HCT116 (cell line): ENCODE measurements around the gene RASGRF2. TPM values are rescaled to one million over a fixed set of nuclear protein-coding genes. Genes with fewer than 3 reads are reported as not detected.

Experiments
- ATAC-seq: fragments of 200-7000 bp; cut with Tn5 transposase; 2 replicates; pipeline ENCODE4 v1.9.1; 2020; ENCODE audit warnings: mild to moderate bottlenecking, moderate library complexity
- BruUV-seq: library from RNA; stranded (reverse); fragments of 400-500 nt; replicated peaks from 2 replicates; lab custom pipeline; 2021; lab: Mats Ljungman, UMichigan
- CTCF ChIA-PET: fragments of 300-600 bp; sonication (Branson Sonifier 250); formaldehyde crosslinking; loops from one replicate; lab custom pipeline; 2021; ENCODE audit warnings: antibody characterized with exemption; lab: Charles Lee
- POLR2A ChIA-PET: fragments of 300-600, 350-600 bp; sonication (Branson Sonifier 250); formaldehyde crosslinking; loops from one replicate; lab custom pipeline; 2021; ENCODE audit warnings: antibody characterized with exemption; lab: Charles Lee
- RAD21 ChIA-PET, 2 experiments: fragments of 300-600 bp; sonication (Branson Sonifier 250); formaldehyde crosslinking; loops; one replicate each; lab custom pipeline; 2023; ENCODE audit warnings: low total read pairs in 2 of 2; ENCODE audit not compliant: uncharacterized antibody in 2 of 2, unreplicated experiment in 2 of 2, low non-redundant PET in 1 of 2; lab: Charles Lee
- DNase-seq: peaks from one replicate; pipeline ENCODE4 v3.0.0-alpha.2; 2010; ENCODE audit warnings: low read depth, low spot score
- H2AFZ ChIP-seq: fragments of 200-600 bp; shearing (Covaris generic), sonication (generic); 2 replicates; pipeline ENCODE4 v1.6.1; 2017; ENCODE audit warnings: low read depth, mixed run types, mixed read lengths, antibody characterized with exemption, low read length; ENCODE audit not compliant: poor library complexity, severe bottlenecking
- H3K27ac ChIP-seq: 2 replicates; pipeline ENCODE4 v1.5.1; 2012; ENCODE audit warnings: low read depth, low read length
- H3K27me3 ChIP-seq: fragments of 200-600 bp; sonication (generic); 2 replicates; pipeline ENCODE4 v1.6.1; 2016; ENCODE audit warnings: mixed run types, low read length, mixed read lengths; ENCODE audit not compliant: insufficient read depth
- H3K36me3 ChIP-seq, 2 experiments: fragments of 200-500 bp in 1 of 2; fragments of 200-600 bp in 1 of 2; sonication (Bioruptor generic) in 1 of 2; sonication (generic) in 1 of 2; 2 replicates each; pipeline versions ENCODE4 v1.5.1 to v1.6.1; 2014 to 2016; ENCODE audit warnings: low read length in 2 of 2, inconsistent platforms in 1 of 2, mixed read lengths in 1 of 2, mixed run types in 1 of 2; ENCODE audit not compliant: insufficient read depth in 2 of 2, control insufficient read depth in 1 of 2
- H3K4me1 ChIP-seq, 2 experiments: fragments of 200-600 bp in 1 of 2; sonication (generic) in 1 of 2; 2 replicates each; pipeline versions ENCODE4 v1.5.1 to v1.6.1; 2012 to 2017; ENCODE audit warnings: low read length in 2 of 2, inconsistent platforms in 1 of 2, mild to moderate bottlenecking in 1 of 2, mixed read lengths in 1 of 2, mixed run types in 1 of 2, moderate library complexity in 1 of 2; ENCODE audit not compliant: insufficient read depth in 2 of 2, control insufficient read depth in 1 of 2
- H3K4me2 ChIP-seq: fragments of 200-600 bp; sonication (generic); 2 replicates; pipeline ENCODE4 v1.6.1; 2017; ENCODE audit warnings: mixed run types, low read length, mixed read lengths
- H3K4me3 ChIP-seq, 2 experiments: fragments of 200-600 bp in 1 of 2; sonication (generic) in 1 of 2; replicated peaks in 1 of 2; 2 replicates each; pipeline ENCODE4 v1.5.1; 2011 to 2016; ENCODE audit warnings: low read length in 2 of 2, control low read depth in 1 of 2, low read depth in 1 of 2, mild to moderate bottlenecking in 1 of 2, mixed read lengths in 1 of 2, mixed run types in 1 of 2
- H3K79me2 ChIP-seq: fragments of 200-600 bp; sonication (generic); 2 replicates; pipeline ENCODE4 v1.6.1; 2017; ENCODE audit warnings: mild to moderate bottlenecking, mixed run types, low read length, moderate library complexity, mixed read lengths; ENCODE audit not compliant: insufficient read depth
- H3K9ac ChIP-seq: fragments of 200-600 bp; sonication (generic); 2 replicates; pipeline ENCODE4 v1.6.1; 2016; ENCODE audit warnings: low read length, mixed read lengths
- H3K9me2 ChIP-seq: fragments of 200-600 bp; sonication (generic), shearing (Covaris generic); 2 replicates; pipeline ENCODE4 v1.6.1; 2017; ENCODE audit warnings: mixed run types, mild to moderate bottlenecking, moderate library complexity; ENCODE audit not compliant: insufficient read depth
- H3K9me3 ChIP-seq, 2 experiments: fragments of 200-500 bp in 1 of 2; fragments of 200-600 bp in 1 of 2; sonication (Bioruptor generic) in 1 of 2; sonication (generic) in 1 of 2; 2 replicates each; pipeline ENCODE4 v1.6.1; 2014 to 2017; ENCODE audit warnings: low read length in 2 of 2, mixed read lengths in 2 of 2, inconsistent platforms in 1 of 2, low read depth in 1 of 2, mild to moderate bottlenecking in 1 of 2, mixed run types in 1 of 2, moderate library complexity in 1 of 2; ENCODE audit not compliant: control insufficient read depth in 1 of 2, insufficient read depth in 1 of 2
- H4K20me1 ChIP-seq: fragments of 200-600 bp; sonication (generic), shearing (Covaris generic); 2 replicates; pipeline ENCODE4 v1.6.1; 2017; ENCODE audit warnings: mixed run types, mild to moderate bottlenecking, moderate library complexity; ENCODE audit not compliant: insufficient read depth
- POLR2A ChIP-seq: IDR thresholded peaks from 2 replicates; pipeline ENCODE4 v1.7.0; 2011; ENCODE audit warnings: borderline replicate concordance; ENCODE audit not compliant: insufficient read depth, insufficient read length; ENCODE audit errors: extremely low read depth
- intact Hi-C: fragments of 100-400 bp; cut with micrococcal nuclease; formaldehyde crosslinking; loops from 2 replicates; pipeline ENCODE4 v1.10.0; 2022
- total RNA-seq: library from RNA; stranded (reverse); gene quantifications from one replicate; pipeline ENCODE4 v1.2.1, GENCODE V29; 2021; ENCODE audit not compliant: unreplicated experiment
- TF ChIP-seq, protein P1 (sequence below): IDR thresholded peaks from 2 replicates; pipeline ENCODE4 v1.6.1; 2012
- TF ChIP-seq, protein P2 (sequence below), 3 experiments: fragments of 200-600 bp in 1 of 3; sonication (generic) in 1 of 3; IDR thresholded peaks in 2 of 3; conservative IDR thresholded peaks in 1 of 3; 2 replicates each; pipeline ENCODE4 v1.5.1; 2012 to 2017; ENCODE audit warnings: low read depth in 2 of 3, low read length in 2 of 3, antibody characterized with exemption in 1 of 3, borderline replicate concordance in 1 of 3, control low read depth in 1 of 3, mild to moderate bottlenecking in 1 of 3, mixed read lengths in 1 of 3, mixed run types in 1 of 3, moderate library complexity in 1 of 3; ENCODE audit not compliant: insufficient read depth in 1 of 3

RASGRF2 gene
- total RNA-seq, 1 experiment from 2014 or later = 0.05 TPM

DNA sequence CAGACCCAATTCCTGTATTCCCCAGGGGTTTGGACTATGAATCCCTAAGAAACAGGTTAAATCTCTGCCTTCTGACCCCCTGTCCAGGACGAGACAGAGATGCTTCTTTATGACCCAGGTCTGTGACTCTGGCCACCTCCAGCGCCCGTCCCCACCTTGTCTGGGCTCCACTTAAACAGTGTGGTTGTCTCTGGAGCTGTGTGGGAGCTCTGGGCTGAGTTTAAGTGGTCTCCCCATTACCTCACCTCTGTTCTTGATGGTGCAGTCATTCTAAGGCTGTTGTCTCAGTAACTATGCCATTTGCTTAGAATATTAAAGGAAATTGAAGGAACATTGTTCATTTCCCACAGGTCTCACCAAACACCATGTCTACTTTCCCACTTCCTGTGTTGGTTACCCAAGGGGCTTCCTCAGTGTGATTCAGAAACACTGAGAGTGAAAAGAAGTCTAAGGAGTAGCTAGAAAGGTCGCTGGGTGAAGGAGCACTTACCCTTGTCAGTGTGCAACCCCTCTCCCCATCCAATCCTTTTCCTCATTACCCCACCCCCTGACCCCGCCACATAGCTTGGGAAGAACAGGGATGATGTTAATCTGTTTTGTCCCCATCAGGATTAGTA, 145.2 kb downstream of the RASGRF2 start:
- DNase-seq (no peak), ATAC-seq (no peak)
- ChIA-PET POLR2A (no interaction called here), RAD21 (no interaction called here), CTCF (interaction anchor here (0.6 kb wide), 1 partner anchor 732 kb away, joined by 3 read pairs; no protein-coding TSS in a partner anchor)
- Histone ChIP-seq H2AFZ (no peak overlapping the region), H3K4me1 (no peaks in the 10 kb centered on the region), H4K20me1 (no peaks in the 10 kb centered on the region), H3K79me2 (no peaks in the 10 kb centered on the region), H3K9me2 (peaks cover 3% of the 10 kb centered on the region; the same call in 1 of the 2 replicates), H3K4me3 (no peak overlapping the region), H3K27ac (no peak overlapping the region), H3K9me3 (no peaks in the 10 kb centered on the region), H3K27me3 (no peaks in the 10 kb centered on the region), H3K9ac (no peak overlapping the region), H3K36me3 (no peaks in the 10 kb centered on the region), H3K4me2 (no peak overlapping the region)
- intact Hi-C loops = no loop called here
- BruUV-seq = no TSS peak
- TF ChIP-seq, protein P1, sequence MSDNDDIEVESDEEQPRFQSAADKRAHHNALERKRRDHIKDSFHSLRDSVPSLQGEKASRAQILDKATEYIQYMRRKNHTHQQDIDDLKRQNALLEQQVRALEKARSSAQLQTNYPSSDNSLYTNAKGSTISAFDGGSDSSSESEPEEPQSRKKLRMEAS = no peak

DNA sequence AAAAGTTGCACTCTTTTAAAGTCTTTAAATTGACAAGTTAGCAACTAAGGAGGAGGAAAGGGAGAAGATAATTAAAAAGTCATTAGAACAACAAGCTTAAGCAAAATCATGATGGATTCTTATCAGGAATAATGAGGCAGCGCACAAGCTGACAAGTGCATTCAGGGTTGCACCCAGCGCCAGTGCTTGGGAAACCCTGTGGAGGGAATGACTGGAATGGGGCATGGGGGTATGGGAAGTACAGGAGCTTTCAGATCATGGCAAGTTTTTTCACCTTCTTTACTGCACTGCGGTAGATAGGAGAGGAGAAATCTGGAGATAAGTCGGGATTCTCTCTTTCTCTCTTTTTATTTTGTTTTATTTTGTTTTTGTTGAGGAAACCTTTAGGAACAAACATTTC, 155.1 kb downstream of the RASGRF2 start:
- H3K4me3 ChIP-seq = no peak overlapping the region
- TF ChIP-seq POLR2A = no peak
- TF ChIP-seq, protein P2, sequence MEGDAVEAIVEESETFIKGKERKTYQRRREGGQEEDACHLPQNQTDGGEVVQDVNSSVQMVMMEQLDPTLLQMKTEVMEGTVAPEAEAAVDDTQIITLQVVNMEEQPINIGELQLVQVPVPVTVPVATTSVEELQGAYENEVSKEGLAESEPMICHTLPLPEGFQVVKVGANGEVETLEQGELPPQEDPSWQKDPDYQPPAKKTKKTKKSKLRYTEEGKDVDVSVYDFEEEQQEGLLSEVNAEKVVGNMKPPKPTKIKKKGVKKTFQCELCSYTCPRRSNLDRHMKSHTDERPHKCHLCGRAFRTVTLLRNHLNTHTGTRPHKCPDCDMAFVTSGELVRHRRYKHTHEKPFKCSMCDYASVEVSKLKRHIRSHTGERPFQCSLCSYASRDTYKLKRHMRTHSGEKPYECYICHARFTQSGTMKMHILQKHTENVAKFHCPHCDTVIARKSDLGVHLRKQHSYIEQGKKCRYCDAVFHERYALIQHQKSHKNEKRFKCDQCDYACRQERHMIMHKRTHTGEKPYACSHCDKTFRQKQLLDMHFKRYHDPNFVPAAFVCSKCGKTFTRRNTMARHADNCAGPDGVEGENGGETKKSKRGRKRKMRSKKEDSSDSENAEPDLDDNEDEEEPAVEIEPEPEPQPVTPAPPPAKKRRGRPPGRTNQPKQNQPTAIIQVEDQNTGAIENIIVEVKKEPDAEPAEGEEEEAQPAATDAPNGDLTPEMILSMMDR (IDR thresholded peaks at IDR 0.05 in 2 of 3, conservative IDR thresholded peaks at IDR 0.05 in 1 of 3; ENCODE audit: borderline replicate concordance in 1 of 3, insufficient read depth in 1 of 3, low read depth in 2 of 3, low read length in 2 of 3) = no peak
- TF ChIP-seq, all 23 proteins: peak for 0
- Histone ChIP-seq H3K79me2 (no peaks in the 10 kb centered on the region), H3K27ac (no peak overlapping the region), H3K9ac (no peak overlapping the region), H3K36me3 (no peaks in the 10 kb centered on the region), H4K20me1 (no peaks in the 10 kb centered on the region), H3K9me3 (no peaks in the 10 kb centered on the region), H3K4me1 (no peaks in the 10 kb centered on the region), H3K9me2 (no peaks in the 10 kb centered on the region), H3K27me3 (no peaks in the 10 kb centered on the region), H2AFZ (no peak overlapping the region), H3K4me2 (no peak overlapping the region)
- RAD21 ChIA-PET = no interaction called here
- DNase-seq = no peak
- POLR2A ChIA-PET = no interaction called here
- CTCF ChIA-PET = no interaction called here
- intact Hi-C loops = no loop called here
- no TSS peak for BruUV-seq
- ATAC-seq = no peak
